ENCODE results near the gene CPN2.

Gene CPN2

GRCh38 chr3:194332858-194333211 is 18.3 kb downstream of the CPN2 start:
- Histone ChIP-seq H3K36me3 (ENCODE audit: control insufficient read depth in 2 of 2, insufficient read depth in 2 of 2, low read length in 2 of 2) (no peaks in the 10 kb centered on the region), H3K9ac (ENCODE audit: low read depth in 1 of 2, low read length in 2 of 2) (no peak overlapping the region), H3K4me3 (ENCODE audit: low read length in 2 of 2) (no peak overlapping the region), H3K27me3 (ENCODE audit: control insufficient read depth in 2 of 2, insufficient read depth in 2 of 2, low read length in 2 of 2) (peaks cover 5 to 10% of the 10 kb centered on the region in 2 donors), H3K9me3 (ENCODE audit: control insufficient read depth in 2 of 2, low read length in 2 of 2) (no peaks in the 10 kb centered on the region), H3K4me1 (ENCODE audit: control insufficient read depth in 2 of 2, insufficient read depth in 2 of 2, low read length in 2 of 2) (peaks cover 7% of the 10 kb centered on the region in 2 donors), H3K27ac (ENCODE audit: low read depth in 2 of 2, low read length in 2 of 2) (no peak overlapping the region)

GRCh38 chr3:194330579-194330978 is 20.5 kb downstream of the CPN2 start:
- Histone ChIP-seq H3K27ac (ENCODE audit: low read depth in 2 of 2, low read length in 2 of 2) (no peak overlapping the region), H3K9ac (ENCODE audit: low read depth in 1 of 2, low read length in 2 of 2) (no peak overlapping the region), H3K9me3 (ENCODE audit: control insufficient read depth in 2 of 2, low read length in 2 of 2) (no peaks in the 10 kb centered on the region), H3K4me1 (ENCODE audit: control insufficient read depth in 2 of 2, insufficient read depth in 2 of 2, low read length in 2 of 2) (peaks cover 7% of the 10 kb centered on the region in 2 donors), H3K36me3 (ENCODE audit: control insufficient read depth in 2 of 2, insufficient read depth in 2 of 2, low read length in 2 of 2) (no peaks in the 10 kb centered on the region), H3K4me3 (ENCODE audit: low read length in 2 of 2) (no peak overlapping the region), H3K27me3 (ENCODE audit: control insufficient read depth in 2 of 2, insufficient read depth in 2 of 2, low read length in 2 of 2) (peaks cover 5 to 10% of the 10 kb centered on the region in 2 donors)

GRCh38 chr3:194330160-194330559 is 21.0 kb downstream of the CPN2 start:
- Histone ChIP-seq H3K9ac (ENCODE audit: low read depth in 1 of 2, low read length in 2 of 2) (no peak overlapping the region), H3K9me3 (ENCODE audit: control insufficient read depth in 2 of 2, low read length in 2 of 2) (no peaks in the 10 kb centered on the region), H3K4me1 (ENCODE audit: control insufficient read depth in 2 of 2, insufficient read depth in 2 of 2, low read length in 2 of 2) (peaks cover 7% of the 10 kb centered on the region in 2 donors), H3K36me3 (ENCODE audit: control insufficient read depth in 2 of 2, insufficient read depth in 2 of 2, low read length in 2 of 2) (no peaks in the 10 kb centered on the region), H3K4me3 (ENCODE audit: low read length in 2 of 2) (no peak overlapping the region), H3K27ac (ENCODE audit: low read depth in 2 of 2, low read length in 2 of 2) (no peak overlapping the region), H3K27me3 (ENCODE audit: control insufficient read depth in 2 of 2, insufficient read depth in 2 of 2, low read length in 2 of 2) (peaks cover 5 to 10% of the 10 kb centered on the region in 2 donors)

GRCh38 chr3:194329583-194329965 is 21.6 kb downstream of the CPN2 start:
- H3K9me3 ChIP-seq (ENCODE audit: control insufficient read depth in 2 of 2, low read length in 2 of 2) = no peaks in the 10 kb centered on the region
- peaks cover 7% of the 10 kb centered on the region in 2 donors for H3K4me1 ChIP-seq (ENCODE audit: control insufficient read depth in 2 of 2, insufficient read depth in 2 of 2, low read length in 2 of 2)
- no peak overlapping the region for H3K4me3 ChIP-seq (ENCODE audit: low read length in 2 of 2)
- no peaks in the 10 kb centered on the region for H3K36me3 ChIP-seq (ENCODE audit: control insufficient read depth in 2 of 2, insufficient read depth in 2 of 2, low read length in 2 of 2)
- no peak overlapping the region for H3K9ac ChIP-seq (ENCODE audit: low read depth in 1 of 2, low read length in 2 of 2)
- H3K27me3 ChIP-seq (ENCODE audit: control insufficient read depth in 2 of 2, insufficient read depth in 2 of 2, low read length in 2 of 2) = peaks cover 5 to 10% of the 10 kb centered on the region in 2 donors
- H3K27ac ChIP-seq (ENCODE audit: low read depth in 2 of 2, low read length in 2 of 2) = no peak overlapping the region

GRCh38 chr3:194328942-194329582 is 22.1 kb downstream of the CPN2 start:
- Histone ChIP-seq H3K4me3 (ENCODE audit: low read length in 2 of 2) (no peak overlapping the region), H3K9ac (ENCODE audit: low read depth in 1 of 2, low read length in 2 of 2) (no peak overlapping the region), H3K9me3 (ENCODE audit: control insufficient read depth in 2 of 2, low read length in 2 of 2) (no peaks in the 10 kb centered on the region), H3K36me3 (ENCODE audit: control insufficient read depth in 2 of 2, insufficient read depth in 2 of 2, low read length in 2 of 2) (no peaks in the 10 kb centered on the region), H3K27me3 (ENCODE audit: control insufficient read depth in 2 of 2, insufficient read depth in 2 of 2, low read length in 2 of 2) (peaks cover 5 to 10% of the 10 kb centered on the region in 2 donors), H3K4me1 (ENCODE audit: control insufficient read depth in 2 of 2, insufficient read depth in 2 of 2, low read length in 2 of 2) (peaks cover 9 to 10% of the 10 kb centered on the region in 2 donors), H3K27ac (ENCODE audit: low read depth in 2 of 2, low read length in 2 of 2) (no peak overlapping the region)

- H3K4me1 ChIP-seq (ENCODE audit: control insufficient read depth in 2 of 2, insufficient read depth in 2 of 2, low read length in 2 of 2) = peaks cover 8 to 9% of the 10 kb centered on the region in 2 donors
- H3K36me3 ChIP-seq (ENCODE audit: control insufficient read depth in 2 of 2, insufficient read depth in 2 of 2, low read length in 2 of 2) = no peaks in the 10 kb centered on the region
- no peak overlapping the region for H3K27ac ChIP-seq (ENCODE audit: low read depth in 2 of 2, low read length in 2 of 2)
- H3K4me3 ChIP-seq (ENCODE audit: low read length in 2 of 2) = no peak overlapping the region
- H3K9me3 ChIP-seq (ENCODE audit: control insufficient read depth in 2 of 2, low read length in 2 of 2) = no peaks in the 10 kb centered on the region
- no peak overlapping the region for H3K9ac ChIP-seq (ENCODE audit: low read depth in 1 of 2, low read length in 2 of 2)
- peaks cover 2 to 8% of the 10 kb centered on the region in 2 donors for H3K27me3 ChIP-seq (ENCODE audit: control insufficient read depth in 2 of 2, insufficient read depth in 2 of 2, low read length in 2 of 2)
Observed at GRCh38 chr3:194328053-194328657, 23.0 kb downstream of the CPN2 start.

- Histone ChIP-seq H3K4me3 (ENCODE audit: low read length in 2 of 2) (no peak overlapping the region), H3K36me3 (ENCODE audit: control insufficient read depth in 2 of 2, insufficient read depth in 2 of 2, low read length in 2 of 2) (no peaks in the 10 kb centered on the region), H3K9ac (ENCODE audit: low read depth in 1 of 2, low read length in 2 of 2) (no peak overlapping the region), H3K27ac (ENCODE audit: low read depth in 2 of 2, low read length in 2 of 2) (no peak overlapping the region), H3K27me3 (ENCODE audit: control insufficient read depth in 2 of 2, insufficient read depth in 2 of 2, low read length in 2 of 2) (peaks cover 3% of the 10 kb centered on the region in 2 donors), H3K9me3 (ENCODE audit: control insufficient read depth in 2 of 2, low read length in 2 of 2) (no peaks in the 10 kb centered on the region), H3K4me1 (ENCODE audit: control insufficient read depth in 2 of 2, insufficient read depth in 2 of 2, low read length in 2 of 2) (peaks cover 7 to 8% of the 10 kb centered on the region in 2 donors)
Observed at GRCh38 chr3:194327218-194328052, 23.7 kb downstream of the CPN2 start.

DNA sequence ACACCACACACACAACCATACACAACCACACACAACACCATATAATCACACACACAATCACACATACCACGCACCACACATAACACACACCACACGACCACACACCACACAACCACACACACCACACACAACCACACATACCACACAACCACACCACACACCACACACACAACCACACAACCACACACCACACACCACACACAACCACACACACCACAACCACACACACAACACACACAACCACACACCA is 24.2 kb downstream of the CPN2 start:
- Histone ChIP-seq H3K4me1 (ENCODE audit: control insufficient read depth in 2 of 2, insufficient read depth in 2 of 2, low read length in 2 of 2) (peaks cover 7 to 8% of the 10 kb centered on the region in 2 donors), H3K27ac (ENCODE audit: low read depth in 2 of 2, low read length in 2 of 2) (no peak overlapping the region), H3K27me3 (ENCODE audit: control insufficient read depth in 2 of 2, insufficient read depth in 2 of 2, low read length in 2 of 2) (peaks cover 0 to 5% of the 10 kb centered on the region in 2 donors), H3K4me3 (ENCODE audit: low read length in 2 of 2) (no peak overlapping the region), H3K9me3 (ENCODE audit: control insufficient read depth in 2 of 2, low read length in 2 of 2) (no peaks in the 10 kb centered on the region), H3K36me3 (ENCODE audit: control insufficient read depth in 2 of 2, insufficient read depth in 2 of 2, low read length in 2 of 2) (no peaks in the 10 kb centered on the region), H3K9ac (ENCODE audit: low read depth in 1 of 2, low read length in 2 of 2) (no peak overlapping the region)

- Histone ChIP-seq H3K4me1 (ENCODE audit: control insufficient read depth in 2 of 2, insufficient read depth in 2 of 2, low read length in 2 of 2) (peaks cover 7 to 8% of the 10 kb centered on the region in 2 donors), H3K9me3 (ENCODE audit: control insufficient read depth in 2 of 2, low read length in 2 of 2) (no peaks in the 10 kb centered on the region), H3K9ac (ENCODE audit: low read depth in 1 of 2, low read length in 2 of 2) (no peak overlapping the region), H3K27ac (ENCODE audit: low read depth in 2 of 2, low read length in 2 of 2) (no peak overlapping the region), H3K36me3 (ENCODE audit: control insufficient read depth in 2 of 2, insufficient read depth in 2 of 2, low read length in 2 of 2) (no peaks in the 10 kb centered on the region), H3K27me3 (ENCODE audit: control insufficient read depth in 2 of 2, insufficient read depth in 2 of 2, low read length in 2 of 2) (peaks cover 0 to 5% of the 10 kb centered on the region in 2 donors), H3K4me3 (ENCODE audit: low read length in 2 of 2) (no peak overlapping the region)
Observed at GRCh38 chr3:194326192-194326967, 24.7 kb downstream of the CPN2 start.
